ENCODE measurements around the gene ABTB1.

The ABTB1 gene

DNA sequence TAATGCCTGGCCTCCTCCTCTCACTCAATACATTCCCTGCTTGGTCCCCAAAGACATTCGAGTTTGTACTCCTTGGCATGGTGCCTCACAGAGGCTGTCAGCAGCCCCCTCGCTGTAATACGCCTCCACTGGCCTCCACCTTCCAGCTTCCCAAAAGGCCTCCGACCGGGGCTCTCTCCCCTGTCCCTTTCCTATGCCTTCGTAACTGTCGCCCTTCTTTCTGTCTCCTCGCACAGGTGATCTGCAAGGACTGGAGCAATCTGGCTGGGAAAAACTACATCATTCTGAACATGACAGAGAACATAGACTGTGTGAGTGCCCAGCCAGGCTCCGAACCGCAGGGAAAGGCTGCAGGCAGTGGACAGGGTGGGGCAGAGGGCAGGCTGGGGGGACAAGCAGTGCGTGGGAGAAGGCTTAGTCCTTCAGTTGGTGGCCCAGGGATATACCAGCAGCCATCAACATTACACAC, 10.7 kb upstream of the ABTB1 start:
- H3K9me3 ChIP-seq (ENCODE audit: severe bottlenecking) = no peaks in the 10 kb centered on the region
- no peaks in the 10 kb centered on the region for H3K27me3 ChIP-seq (ENCODE audit: insufficient read depth, poor library complexity, severe bottlenecking)
- no peaks in the 10 kb centered on the region for H3K4me1 ChIP-seq (ENCODE audit: insufficient read depth, poor library complexity, severe bottlenecking)
- ATAC-seq (ENCODE audit: low read depth) (no peak), DNase-seq (ENCODE audit: low spot score) (no peak)
- no peak overlapping the region for H3K4me3 ChIP-seq (ENCODE audit: severe bottlenecking)
- no peaks in the 10 kb centered on the region for H3K36me3 ChIP-seq (ENCODE audit: low read depth)
- no peak overlapping the region for H3K27ac ChIP-seq (ENCODE audit: poor library complexity, severe bottlenecking)
- TF ChIP-seq, protein P1, sequence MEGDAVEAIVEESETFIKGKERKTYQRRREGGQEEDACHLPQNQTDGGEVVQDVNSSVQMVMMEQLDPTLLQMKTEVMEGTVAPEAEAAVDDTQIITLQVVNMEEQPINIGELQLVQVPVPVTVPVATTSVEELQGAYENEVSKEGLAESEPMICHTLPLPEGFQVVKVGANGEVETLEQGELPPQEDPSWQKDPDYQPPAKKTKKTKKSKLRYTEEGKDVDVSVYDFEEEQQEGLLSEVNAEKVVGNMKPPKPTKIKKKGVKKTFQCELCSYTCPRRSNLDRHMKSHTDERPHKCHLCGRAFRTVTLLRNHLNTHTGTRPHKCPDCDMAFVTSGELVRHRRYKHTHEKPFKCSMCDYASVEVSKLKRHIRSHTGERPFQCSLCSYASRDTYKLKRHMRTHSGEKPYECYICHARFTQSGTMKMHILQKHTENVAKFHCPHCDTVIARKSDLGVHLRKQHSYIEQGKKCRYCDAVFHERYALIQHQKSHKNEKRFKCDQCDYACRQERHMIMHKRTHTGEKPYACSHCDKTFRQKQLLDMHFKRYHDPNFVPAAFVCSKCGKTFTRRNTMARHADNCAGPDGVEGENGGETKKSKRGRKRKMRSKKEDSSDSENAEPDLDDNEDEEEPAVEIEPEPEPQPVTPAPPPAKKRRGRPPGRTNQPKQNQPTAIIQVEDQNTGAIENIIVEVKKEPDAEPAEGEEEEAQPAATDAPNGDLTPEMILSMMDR (IDR thresholded peaks at IDR 0.05; ENCODE audit: poor library complexity, severe bottlenecking) = no peak

DNA sequence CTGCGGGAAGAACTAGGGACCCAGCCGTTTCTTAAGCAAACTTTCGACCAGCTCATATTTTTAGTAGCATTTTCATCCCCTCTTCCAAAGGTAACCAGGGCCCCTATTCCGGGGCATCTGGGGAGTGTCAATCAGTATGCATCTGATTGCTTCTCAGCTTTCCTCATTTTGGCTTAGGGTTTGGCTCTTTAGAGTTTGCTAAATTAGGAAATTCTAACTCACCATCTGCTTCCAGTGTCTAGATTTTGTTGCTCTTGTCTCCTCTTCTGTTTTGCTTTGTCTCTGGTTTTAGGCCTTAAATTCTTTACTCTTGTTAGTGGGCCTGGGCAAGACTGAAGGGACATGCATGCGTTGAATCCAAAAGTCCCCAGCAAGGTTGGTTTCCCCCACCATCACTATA, 9.6 kb upstream of the ABTB1 start:
- H3K4me1 ChIP-seq (ENCODE audit: insufficient read depth, poor library complexity, severe bottlenecking) = no peaks in the 10 kb centered on the region
- DNase-seq (ENCODE audit: low spot score) (no peak), ATAC-seq (ENCODE audit: low read depth) (no peak)
- H3K27ac ChIP-seq (ENCODE audit: poor library complexity, severe bottlenecking) = no peak overlapping the region
- no peaks in the 10 kb centered on the region for H3K9me3 ChIP-seq (ENCODE audit: severe bottlenecking)
- H3K27me3 ChIP-seq (ENCODE audit: insufficient read depth, poor library complexity, severe bottlenecking) = no peaks in the 10 kb centered on the region
- TF ChIP-seq, protein P1 (IDR thresholded peaks at IDR 0.05; ENCODE audit: poor library complexity, severe bottlenecking) = no peak
- no peaks in the 10 kb centered on the region for H3K36me3 ChIP-seq (ENCODE audit: low read depth)
- H3K4me3 ChIP-seq (ENCODE audit: severe bottlenecking) = no peak overlapping the region

DNA sequence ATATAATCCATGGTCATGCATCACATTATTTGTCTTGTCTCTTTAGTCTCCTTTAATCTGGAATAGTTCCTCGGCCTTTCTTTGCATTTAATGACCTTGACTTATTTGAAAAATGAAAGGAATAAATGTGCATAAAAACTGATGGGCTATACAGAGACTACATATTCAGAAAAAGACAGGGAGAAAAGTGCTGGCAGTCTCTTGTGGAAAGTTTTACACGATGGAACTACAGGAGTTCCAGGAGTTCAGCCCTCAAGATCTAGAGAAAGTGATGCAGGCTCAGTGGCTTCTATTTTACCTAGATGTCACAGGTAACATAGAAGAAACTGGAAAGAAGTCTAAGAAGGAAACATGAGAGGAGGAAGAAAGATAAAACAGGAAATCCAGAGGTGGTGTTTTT, 7.6 kb upstream of the ABTB1 start:
- H3K36me3 ChIP-seq (ENCODE audit: low read depth) = no peaks in the 10 kb centered on the region
- ATAC-seq (ENCODE audit: low read depth) = no peak

DNA sequence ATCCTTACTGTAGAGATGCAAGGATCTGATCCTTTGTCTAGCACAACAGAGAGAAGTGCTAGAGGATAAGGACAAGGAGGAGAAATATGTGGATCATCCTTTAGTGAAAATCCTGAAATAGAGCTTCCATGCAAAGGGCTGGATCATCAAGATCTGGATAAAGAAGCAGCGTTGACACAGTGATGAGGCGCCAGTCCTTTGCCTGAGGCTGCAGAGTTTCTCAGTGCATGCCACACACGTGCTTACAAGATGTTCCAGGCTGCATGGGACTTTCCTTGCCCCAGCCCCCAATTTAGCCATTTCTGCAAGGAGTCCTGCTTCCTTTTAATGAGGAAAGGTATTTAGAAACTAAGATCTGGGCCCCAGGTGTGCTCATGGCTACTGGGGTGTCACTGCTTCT, 7.2 kb upstream of the ABTB1 start:
- Histone ChIP-seq H3K9me3 (ENCODE audit: severe bottlenecking) (no peaks in the 10 kb centered on the region), H3K4me1 (ENCODE audit: insufficient read depth, poor library complexity, severe bottlenecking) (no peaks in the 10 kb centered on the region), H3K27me3 (ENCODE audit: insufficient read depth, poor library complexity, severe bottlenecking) (no peaks in the 10 kb centered on the region), H3K4me3 (ENCODE audit: severe bottlenecking) (no peak overlapping the region), H3K27ac (ENCODE audit: poor library complexity, severe bottlenecking) (no peak overlapping the region), H3K36me3 (ENCODE audit: low read depth) (no peaks in the 10 kb centered on the region)
- ATAC-seq (ENCODE audit: low read depth) = no peak
- no peak for DNase-seq (ENCODE audit: low spot score)
- TF ChIP-seq, protein P1 (IDR thresholded peaks at IDR 0.05; ENCODE audit: poor library complexity, severe bottlenecking) = no peak

More for the DNA sequence above, 7.6 kb upstream of the ABTB1 start:
- H3K27ac ChIP-seq (ENCODE audit: poor library complexity, severe bottlenecking) = no peak overlapping the region
- no peak overlapping the region for H3K4me3 ChIP-seq (ENCODE audit: severe bottlenecking)
- DNase-seq (ENCODE audit: low spot score) = no peak
- TF ChIP-seq, protein P1 (IDR thresholded peaks at IDR 0.05; ENCODE audit: poor library complexity, severe bottlenecking) = no peak
- H3K9me3 ChIP-seq (ENCODE audit: severe bottlenecking) = no peaks in the 10 kb centered on the region
- H3K4me1 ChIP-seq (ENCODE audit: insufficient read depth, poor library complexity, severe bottlenecking) = no peaks in the 10 kb centered on the region
- H3K27me3 ChIP-seq (ENCODE audit: insufficient read depth, poor library complexity, severe bottlenecking) = no peaks in the 10 kb centered on the region

DNA sequence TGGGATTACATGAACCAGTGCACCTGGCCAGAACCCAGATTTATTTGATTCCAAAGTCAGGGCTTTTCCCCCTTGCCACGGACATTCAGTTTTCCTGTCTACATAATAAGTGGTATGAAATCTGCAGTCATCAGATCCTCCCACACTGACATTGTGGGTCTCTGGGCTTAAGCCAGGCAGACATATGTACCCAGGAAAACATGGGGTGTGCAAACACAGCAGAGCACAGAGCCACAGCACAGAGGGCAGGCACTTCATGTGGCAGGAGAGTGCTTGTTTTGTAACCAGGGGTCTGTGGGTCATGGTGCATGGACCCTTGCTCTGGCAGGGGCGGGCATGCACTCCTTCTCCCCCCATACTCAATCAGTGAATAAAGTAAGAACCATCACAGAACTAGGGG, 6.1 kb upstream of the ABTB1 start:
- H3K27ac ChIP-seq (ENCODE audit: poor library complexity, severe bottlenecking) = no peak overlapping the region
- H3K9me3 ChIP-seq (ENCODE audit: severe bottlenecking) = no peaks in the 10 kb centered on the region
- TF ChIP-seq, protein P1 (IDR thresholded peaks at IDR 0.05; ENCODE audit: poor library complexity, severe bottlenecking) = no peak
- no peak overlapping the region for H3K4me3 ChIP-seq (ENCODE audit: severe bottlenecking)
- H3K36me3 ChIP-seq (ENCODE audit: low read depth) = no peaks in the 10 kb centered on the region
- ATAC-seq (ENCODE audit: low read depth) (no peak), DNase-seq (ENCODE audit: low spot score) (no peak)
- H3K27me3 ChIP-seq (ENCODE audit: insufficient read depth, poor library complexity, severe bottlenecking) = no peaks in the 10 kb centered on the region
- H3K4me1 ChIP-seq (ENCODE audit: insufficient read depth, poor library complexity, severe bottlenecking) = no peaks in the 10 kb centered on the region
